Measurements from ENCODE around the gene RHBDL1. TPM values are rescaled to one million over a fixed set of nuclear protein-coding genes. Genes with fewer than 3 reads are reported as not detected.

Gene RHBDL1
- total and polyA plus RNA-seq, 10 of the 15 experiments (the other 5 are each of a cell fraction or from before 2014, with no cell fraction given), result 0.04 to 1.3 (median 0.65) TPM; not detected in 5

GRCh38 chr16:706189-707061 is 31.0 kb downstream of the RHBDL1 start:
- Histone ChIP-seq H3K4me3 (no peak overlapping the region), H2AFZ (ENCODE audit: control insufficient read depth, low read depth, low read length) (no peak overlapping the region), H3K4me1 (ENCODE audit: control insufficient read depth, insufficient read depth, low read length) (no peaks in the 10 kb centered on the region), H3K27me3 (replicated peaks in 1 of 2; ENCODE audit: control insufficient read depth in 2 of 2, insufficient read depth in 2 of 2, low read length in 1 of 2) (peaks cover 0 to 11% of the 10 kb centered on the region in 2 experiments; a peak in 2 of 4 replicates), H3K27ac (ENCODE audit: control insufficient read depth, insufficient read depth) (no peak overlapping the region), H3K9me3 (replicated peaks; ENCODE audit: control insufficient read depth, insufficient read depth, low read length) (no peaks in the 10 kb centered on the region), H3K4me2 (ENCODE audit: control insufficient read depth, insufficient read depth) (no peak overlapping the region), H4K20me1 (ENCODE audit: control insufficient read depth, insufficient read depth) (no peaks in the 10 kb centered on the region), H3K36me3 (ENCODE audit: control insufficient read depth in 2 of 2, insufficient read depth in 2 of 2, low read length in 1 of 2) (no peaks in the 10 kb centered on the region), H3K79me2 (ENCODE audit: control insufficient read depth, insufficient read depth, low read length) (no peaks in the 10 kb centered on the region), H3K9ac (ENCODE audit: control insufficient read depth, insufficient read depth, low read length) (no peak overlapping the region)
- POLR2A ChIA-PET, result no interaction called here
- TF ChIP-seq SRF (IDR thresholded peaks at IDR 0.05; ENCODE audit: low read depth in 2 of 2, low read length in 2 of 2), result no peak
- TF ChIP-seq NFYA (IDR thresholded peaks at IDR 0.05; ENCODE audit: borderline replicate concordance, low read depth, low read length), result no peak
- TF ChIP-seq JUND (IDR thresholded peaks at IDR 0.05; ENCODE audit: low read depth, low read length), result no peak
- no peak for TF ChIP-seq BRCA1 (IDR thresholded peaks at IDR 0.05; ENCODE audit: low read depth, low read length)
- TF ChIP-seq SUZ12 (IDR thresholded peaks at IDR 0.05; ENCODE audit: unreplicated experiment), result no peak
- no peak for TF ChIP-seq SIX5 (IDR thresholded peaks at IDR 0.05; ENCODE audit: low read depth, low read length, severe bottlenecking)
- FAIRE-seq (no peak), DNase-seq (ENCODE audit: low read depth, low spot score) (no peak), ATAC-seq (no peak)
- SMC1A ChIA-PET (ENCODE audit: uncharacterized antibody, unreplicated experiment), result no interaction called here
- 8% methylated on average over 39 of the region's 49 CpGs for WGBS (ENCODE audit: insufficient coverage, insufficient replicate concordance, low lambda C conversion rate, missing lambda C conversion rate)
- RAD21 ChIA-PET (ENCODE audit: unreplicated experiment), result no interaction called here
- intact Hi-C loops (cut with micrococcal nuclease; ENCODE audit: unreplicated experiment) (no loop called here), in situ Hi-C loops (cut with MboI) (no loop called here)
- BruUV-seq (replicated peaks), result no TSS peak
- CTCF ChIA-PET, result no interaction called here

- TF ChIP-seq CHD1 (IDR thresholded peaks at IDR 0.05; ENCODE audit: low read depth, low read length) (no peak), HCFC1 (IDR thresholded peaks at IDR 0.05; ENCODE audit: low read length) (no peak), YBX1 (IDR thresholded peaks at IDR 0.05) (no peak)
- intact Hi-C loops (cut with micrococcal nuclease; ENCODE audit: unreplicated experiment), result no loop called here
- no peak overlapping the region for H3K4me2 ChIP-seq (ENCODE audit: control insufficient read depth, insufficient read depth)
- no peak overlapping the region for H3K9ac ChIP-seq (ENCODE audit: control insufficient read depth, insufficient read depth, low read length)
- no peaks in the 10 kb centered on the region for H3K79me2 ChIP-seq (ENCODE audit: control insufficient read depth, insufficient read depth, low read length)
- ChIA-PET POLR2A (no interaction called here), SMC1A (ENCODE audit: uncharacterized antibody, unreplicated experiment) (no interaction called here), RAD21 (ENCODE audit: unreplicated experiment) (no interaction called here), CTCF (no interaction called here)
- BruUV-seq (replicated peaks), result no TSS peak
- no peaks in the 10 kb centered on the region for H3K36me3 ChIP-seq (ENCODE audit: control insufficient read depth in 2 of 2, insufficient read depth in 2 of 2, low read length in 1 of 2)
- FAIRE-seq (no peak), DNase-seq (ENCODE audit: low read depth, low spot score) (no peak), ATAC-seq (no peak)
- whole genome bisulfite sequencing (ENCODE audit: insufficient coverage, insufficient replicate concordance, low lambda C conversion rate, missing lambda C conversion rate), result 21% methylated on average over 14 of the region's 14 CpGs
- H3K9me3 ChIP-seq (replicated peaks; ENCODE audit: control insufficient read depth, insufficient read depth, low read length), result no peaks in the 10 kb centered on the region
- H4K20me1 ChIP-seq (ENCODE audit: control insufficient read depth, insufficient read depth), result no peaks in the 10 kb centered on the region
- H3K27ac ChIP-seq (ENCODE audit: control insufficient read depth, insufficient read depth), result no peak overlapping the region
- no peak overlapping the region for H3K4me3 ChIP-seq
- H3K27me3 ChIP-seq (replicated peaks in 1 of 2; ENCODE audit: control insufficient read depth in 2 of 2, insufficient read depth in 2 of 2, low read length in 1 of 2), result peaks cover 0 to 9% of the 10 kb centered on the region in 2 experiments; a peak in 2 of 4 replicates
- in situ Hi-C loops (cut with MboI), result no loop called here
- H3K4me1 ChIP-seq (ENCODE audit: control insufficient read depth, insufficient read depth, low read length), result no peaks in the 10 kb centered on the region
- H2AFZ ChIP-seq (ENCODE audit: control insufficient read depth, low read depth, low read length), result no peak overlapping the region
Measured at GRCh38 chr16:707062-707538, 31.6 kb downstream of the RHBDL1 start.
